HG03097 (cell line): ENCODE results near the gene PTGR1.
A peak's percentile ranks its signal among the peaks of the same experiment; 100 is the strongest.

ENCODE experiments used
- ATAC-seq: cut with Tn5 transposase; IDR thresholded peaks from one replicate; pipeline ENCODE4 v1.9.1; 2021; ENCODE audit not compliant: unreplicated experiment, low FRiP score

Gene PTGR1

GRCh38 chr9:111548623-111549022 lies 50.8 kb downstream of the PTGR1 start:
- ATAC-seq: no peak

GRCh38 chr9:111542497-111543254 lies 56.8 kb downstream of the PTGR1 start:
- ATAC-seq: no peak

- ATAC-seq: no peak
These were observed 66.2 kb downstream of the PTGR1 start for GRCh38 chr9:111533099-111533790.

- ATAC-seq: no peak
These were observed 67.7 kb downstream of the PTGR1 start for GRCh38 chr9:111531716-111532115.

- no peak for ATAC-seq
These were observed 69.7 kb downstream of the PTGR1 start for GRCh38 chr9:111529787-111530186.

- ATAC-seq: no peak
These were observed 72.1 kb downstream of the PTGR1 start for GRCh38 chr9:111527347-111527746.

- peak; percentile 54 for ATAC-seq
These were observed 74.1 kb downstream of the PTGR1 start, which contains the start of gene ZNF483 for GRCh38 chr9:111525056-111525977. Gene ZNF483 (plus strand): TSS chr9:111525179. CDS start chr9:111527396, 2,217 bp downstream.

- no peak for ATAC-seq
These were observed 74.8 kb downstream of the PTGR1 start for GRCh38 chr9:111524731-111525055.

- ATAC-seq: no peak
These were observed 83.4 kb downstream of the PTGR1 start for GRCh38 chr9:111516061-111516465.

GRCh38 chr9:111514967-111515366 lies 84.5 kb downstream of the PTGR1 start:
- ATAC-seq: no peak
